Endodermal cell (in vitro differentiated cells): ENCODE measurements around the gene C2CD4B. TPM values are rescaled to one million over a fixed set of nuclear protein-coding genes. Genes with fewer than 3 reads are reported as not detected.

Experiments
- DNase-seq: peaks from one replicate; pipeline ENCODE4 v3.0.0-alpha.2; 2017
- H3K27ac ChIP-seq: 2 replicates; pipeline ENCODE4 v1.5.1; 2013; ENCODE audit warnings: mild to moderate bottlenecking, low read depth, low read length, moderate library complexity
- H3K27me3 ChIP-seq: 2 replicates; pipeline ENCODE4 v1.6.1; 2013; ENCODE audit warnings: mild to moderate bottlenecking, low read length, moderate library complexity; ENCODE audit not compliant: insufficient read depth, control insufficient read depth, poor library complexity, severe bottlenecking
- H3K36me3 ChIP-seq: 2 replicates; pipeline ENCODE4 v1.7.0; 2013; ENCODE audit warnings: mild to moderate bottlenecking, low read length, moderate library complexity; ENCODE audit not compliant: control insufficient read depth, insufficient read depth
- H3K4me1 ChIP-seq: one replicate; pipeline ENCODE4 v1.7.0; 2013; ENCODE audit warnings: low read length; ENCODE audit not compliant: control insufficient read depth, insufficient read depth
- H3K4me3 ChIP-seq: 2 replicates; pipeline ENCODE4 v1.5.1; 2013; ENCODE audit warnings: mild to moderate bottlenecking, low read length, moderate library complexity
- H3K9ac ChIP-seq: 2 replicates; pipeline ENCODE4 v1.6.1; 2013; ENCODE audit warnings: mild to moderate bottlenecking, low read length, moderate library complexity; ENCODE audit not compliant: poor library complexity, severe bottlenecking; ENCODE audit errors: extremely low read depth
- H3K9me3 ChIP-seq: 2 replicates; pipeline ENCODE4 v1.6.1; 2013; ENCODE audit warnings: mild to moderate bottlenecking, low read length, moderate library complexity; ENCODE audit not compliant: control insufficient read depth
- H3K27ac Mint-ChIP-seq: 2 replicates; pipeline ENCODE4 v1.8.0; 2020; ENCODE audit warnings: mixed read lengths
- H3K27me3 Mint-ChIP-seq: 2 replicates; pipeline ENCODE4 v1.8.0; 2021; ENCODE audit warnings: mild to moderate bottlenecking, mixed read lengths; ENCODE audit not compliant: insufficient read depth
- H3K36me3 Mint-ChIP-seq: 2 replicates; pipeline ENCODE4 v1.8.0; 2020; ENCODE audit warnings: low read depth, mixed read lengths
- H3K4me1 Mint-ChIP-seq: 2 replicates; pipeline ENCODE4 v1.8.0; 2020; ENCODE audit warnings: mixed read lengths
- H3K4me3 Mint-ChIP-seq: 2 replicates; pipeline ENCODE4 v1.8.0; 2020; ENCODE audit warnings: mild to moderate bottlenecking, moderate library complexity, mixed read lengths
- H3K9me3 Mint-ChIP-seq: 2 replicates; pipeline ENCODE4 v1.8.0; 2020; ENCODE audit warnings: mild to moderate bottlenecking, mixed read lengths
- CTCF ChIP-seq: fragments of 200-600 bp; sonication (generic); conservative IDR thresholded peaks from 2 replicates; pipeline ENCODE4 v1.5.0; 2021; ENCODE audit warnings: antibody characterized with exemption, mild to moderate bottlenecking
- WGBS, 2 experiments: methylation state at CpG; one replicate each; pipeline versions ENCODE4 v1.1.5 to v1.1.7; 2013; ENCODE audit warnings: missing lambda C conversion rate in 2 of 2, mixed read lengths in 1 of 2; ENCODE audit not compliant: insufficient coverage in 1 of 2, insufficient read length in 1 of 2; 5-methylcytosine and 5-hydroxymethylcytosine counted together
- total RNA-seq, 2 donors: library from RNA; stranded (reverse); fragmentation: NEBNext Ultra II Directional in 1 of 2; extraction: Animal tissue kit (Norgen Biotek cat#: 25700) in 1 of 2; gene quantifications; 2 replicates in 1 of 2; 3 replicates in 1 of 2; pipeline ENCODE4 v1.2.1, GENCODE V29; 2021

C2CD4B gene
- total RNA-seq, 2 donors from 2014 or later = 0.22 to 0.66 TPM

DNA sequence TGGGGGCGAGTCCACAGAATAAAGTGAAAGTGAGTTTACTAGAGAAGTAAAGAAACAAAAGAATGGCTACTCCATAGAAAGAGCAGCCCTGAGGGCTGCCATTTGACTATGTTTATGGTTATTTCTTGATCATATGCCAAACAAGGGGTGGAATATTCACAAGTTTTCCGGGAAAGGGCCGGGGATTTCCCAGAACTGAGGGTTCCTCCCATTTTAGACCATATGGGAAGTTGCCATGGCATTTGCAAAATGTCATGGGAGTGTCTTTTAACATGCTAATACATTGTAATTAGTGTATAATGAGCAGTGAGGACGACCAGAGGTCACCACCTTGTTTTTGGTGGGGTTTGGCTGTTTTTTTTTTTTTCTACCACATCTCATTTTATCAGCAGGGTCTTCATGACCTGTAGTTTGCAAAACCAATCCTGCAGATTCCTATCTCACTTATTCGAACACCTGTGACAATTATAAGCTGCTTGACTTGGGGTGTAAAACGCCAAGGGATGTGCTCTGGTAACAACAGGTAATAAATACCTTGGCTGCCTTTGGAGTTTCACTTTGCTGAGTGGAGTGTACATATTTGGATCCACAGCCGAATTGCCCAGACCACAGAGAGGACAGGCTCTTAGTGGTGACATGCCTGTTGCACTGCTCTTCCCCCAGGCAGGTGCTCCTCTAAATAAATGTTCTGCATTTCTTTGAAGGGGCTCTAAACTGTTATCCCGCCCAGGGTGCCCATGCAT is 43.6 kb downstream of the C2CD4B start:
- Mint-ChIP-seq H3K27ac (no peak overlapping the region), H3K36me3 (no peaks in the 10 kb centered on the region), H3K27me3 (no peaks in the 10 kb centered on the region), H3K4me1 (peaks cover 8% of the 10 kb centered on the region), H3K9me3 (peaks cover 5% of the 10 kb centered on the region), H3K4me3 (no peak overlapping the region)
- Histone ChIP-seq H3K27ac (no peak overlapping the region), H3K4me3 (no peak overlapping the region), H3K9me3 (no peaks in the 10 kb centered on the region), H3K4me1 (no peaks in the 10 kb centered on the region), H3K27me3 (no peaks in the 10 kb centered on the region), H3K9ac (no peak overlapping the region), H3K36me3 (no peaks in the 10 kb centered on the region)
- no peak for TF ChIP-seq CTCF
- no peak for DNase-seq
- 91 to 96% methylated on average over 2 to 8 of the region's 8 CpGs for WGBS, 2 experiments

DNA sequence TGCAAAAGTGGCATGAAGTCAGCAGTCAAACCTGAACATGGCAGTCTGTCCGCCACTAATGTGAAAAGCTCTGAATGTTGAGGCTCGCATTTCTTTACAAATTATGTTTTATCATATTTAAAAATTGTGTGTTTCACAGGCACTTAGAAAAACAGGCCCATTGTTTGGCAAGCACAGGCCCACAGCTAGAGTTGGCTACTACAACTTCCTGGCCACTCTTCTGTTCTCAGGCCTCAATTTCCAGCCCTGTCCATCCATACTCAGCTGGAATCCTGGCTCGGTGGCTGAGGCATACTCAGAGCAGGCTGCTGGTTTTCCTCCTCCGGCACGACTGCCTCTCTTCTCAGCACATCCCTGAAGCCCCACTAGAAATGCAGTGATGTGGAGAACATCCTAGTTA is 44.3 kb downstream of the C2CD4B start:
- Histone ChIP-seq H3K4me3 (no peak overlapping the region), H3K36me3 (no peaks in the 10 kb centered on the region), H3K27ac (no peak overlapping the region), H3K27me3 (no peaks in the 10 kb centered on the region), H3K9ac (no peak overlapping the region), H3K4me1 (no peaks in the 10 kb centered on the region), H3K9me3 (no peaks in the 10 kb centered on the region)
- H3K4me1 Mint-ChIP-seq = peaks cover 8% of the 10 kb centered on the region
- H3K9me3 Mint-ChIP-seq = no peaks in the 10 kb centered on the region
- H3K27ac Mint-ChIP-seq = no peak overlapping the region
- 91 to 92% methylated on average over 2 to 5 of the region's 5 CpGs for WGBS, 2 experiments
- no peak for DNase-seq
- TF ChIP-seq CTCF = no peak
- no peaks in the 10 kb centered on the region for H3K27me3 Mint-ChIP-seq
- H3K36me3 Mint-ChIP-seq = no peaks in the 10 kb centered on the region
- no peak overlapping the region for H3K4me3 Mint-ChIP-seq

- TF ChIP-seq CTCF = no peak
- no peak overlapping the region for H3K27ac ChIP-seq
- no peak overlapping the region for H3K4me3 Mint-ChIP-seq
- H3K9me3 ChIP-seq = no peaks in the 10 kb centered on the region
- no peaks in the 10 kb centered on the region for H3K4me1 ChIP-seq
- H3K4me3 ChIP-seq = no peak overlapping the region
- no peaks in the 10 kb centered on the region for H3K36me3 Mint-ChIP-seq
- no peaks in the 10 kb centered on the region for H3K27me3 Mint-ChIP-seq
- no peaks in the 10 kb centered on the region for H3K27me3 ChIP-seq
- H3K27ac Mint-ChIP-seq = no peak overlapping the region
- no peaks in the 10 kb centered on the region for H3K9me3 Mint-ChIP-seq
- peaks cover 8% of the 10 kb centered on the region for H3K4me1 Mint-ChIP-seq
- no peak for DNase-seq
- H3K36me3 ChIP-seq = no peaks in the 10 kb centered on the region
- WGBS, 2 experiments = 94 to 100% methylated on average over 2 to 3 of the region's 3 CpGs
- H3K9ac ChIP-seq = no peak overlapping the region
Observed at GRCh38 chr15:62119874-62120273, 45.2 kb downstream of the C2CD4B start.
